GM12878 (cell line): ENCODE results near the gene OR10V1. TPM values are rescaled to one million over a fixed set of nuclear protein-coding genes. Genes with fewer than 3 reads are reported as not detected.

Experiments
- ATAC-seq: fragments of 200-7000 bp; cut with Tn5 transposase; 3 replicates; pipeline ENCODE4 v1.9.1; 2020; ENCODE audit warnings: mild to moderate bottlenecking, moderate library complexity
- BruUV-seq: library from RNA; stranded (reverse); fragments of 400-500 nt; replicated peaks from 2 replicates; lab custom pipeline; 2021; lab: Mats Ljungman, UMichigan
- CTCF ChIA-PET: fragments of 300-600 bp; sonication (Branson Sonifier 250); formaldehyde crosslinking; extraction: SDS; loops from one replicate; lab custom pipeline; 2021; ENCODE audit warnings: inconsistent platforms; lab: Yijun Ruan, JAX
- POLR2A ChIA-PET: fragments of 350-600 bp; formaldehyde crosslinking; extraction: SDS; loops from one replicate; lab custom pipeline; 2021; ENCODE audit warnings: inconsistent platforms; lab: Charles Lee
- RAD21 ChIA-PET: fragments of 300-600 bp; sonication (Branson Sonifier 250); formaldehyde crosslinking; loops from one replicate; lab custom pipeline; 2023; ENCODE audit warnings: antibody characterized with exemption; ENCODE audit not compliant: unreplicated experiment; lab: Charles Lee
- SMC1A ChIA-PET: fragments of 300-600 bp; sonication (Branson Sonifier 250); formaldehyde crosslinking; loops from one replicate; lab custom pipeline; 2023; ENCODE audit not compliant: unreplicated experiment, uncharacterized antibody; lab: Charles Lee
- DNase-seq: peaks from one replicate; pipeline ENCODE4 v3.0.0-alpha.2; 2011; ENCODE audit warnings: low read depth, low spot score
- FAIRE-seq: peaks from 3 replicates; lab custom pipeline; 2011; peaks lifted over from hg19 to GRCh38; lab: Jason Lieb, UNC
- H2AFZ ChIP-seq: 2 replicates; pipeline ENCODE4 v1.6.0; 2011; ENCODE audit warnings: low read depth, low read length, control low read depth; ENCODE audit not compliant: control insufficient read depth
- H3K27ac ChIP-seq: 2 replicates; pipeline ENCODE4 v1.5.1; 2011; ENCODE audit warnings: control low read depth; ENCODE audit not compliant: control insufficient read depth, insufficient read depth
- H3K27me3 ChIP-seq, 2 experiments: replicated peaks in 1 of 2; 2 replicates each; pipeline versions ENCODE4 v1.6.0 to v1.6.1; 2011; ENCODE audit warnings: low read length in 1 of 2; ENCODE audit not compliant: control insufficient read depth in 2 of 2, insufficient read depth in 2 of 2
- H3K36me3 ChIP-seq, 2 experiments: 2 replicates each; pipeline ENCODE4 v1.5.1; 2011; ENCODE audit warnings: low read length in 1 of 2; ENCODE audit not compliant: control insufficient read depth in 2 of 2, insufficient read depth in 2 of 2
- H3K4me1 ChIP-seq: 2 replicates; pipeline ENCODE4 v1.6.1; 2011; ENCODE audit warnings: mild to moderate bottlenecking, low read length, moderate library complexity, mixed read lengths; ENCODE audit not compliant: control insufficient read depth, insufficient read depth
- H3K4me2 ChIP-seq: 2 replicates; pipeline ENCODE4 v1.6.0; 2011; ENCODE audit warnings: control low read depth; ENCODE audit not compliant: control insufficient read depth, insufficient read depth
- H3K4me3 ChIP-seq: fragments of 200-600 bp; sonication (generic); 2 replicates; pipeline ENCODE4 v1.5.1; 2016
- H3K79me2 ChIP-seq: 2 replicates; pipeline ENCODE4 v1.6.0; 2011; ENCODE audit warnings: low read length; ENCODE audit not compliant: control insufficient read depth, insufficient read depth
- H3K9ac ChIP-seq: 2 replicates; pipeline ENCODE4 v1.8.0; 2011; ENCODE audit warnings: low read length, control low read depth, mixed read lengths; ENCODE audit not compliant: control insufficient read depth, insufficient read depth
- H3K9me3 ChIP-seq: replicated peaks from 3 replicates; pipeline ENCODE4 v1.5.1; 2011; ENCODE audit warnings: mild to moderate bottlenecking, low read length; ENCODE audit not compliant: control insufficient read depth, insufficient read depth
- H4K20me1 ChIP-seq: 2 replicates; pipeline ENCODE4 v1.6.0; 2011; ENCODE audit not compliant: control insufficient read depth, insufficient read depth
- CREM ChIP-seq: IDR thresholded peaks from 2 replicates; pipeline ENCODE4 v1.6.1; 2014; ENCODE audit warnings: antibody characterized with exemption, low read depth
- FOXK2 ChIP-seq: fragments of 450-650 bp; IDR thresholded peaks from 2 replicates; pipeline ENCODE4 v1.6.1; 2017; ENCODE audit warnings: mild to moderate bottlenecking, moderate library complexity
- GABPA ChIP-seq: IDR thresholded peaks from 2 replicates; pipeline ENCODE4 v1.6.1; 2014; ENCODE audit warnings: antibody characterized with exemption, low read depth, mild to moderate bottlenecking, inconsistent platforms
- MAX ChIP-seq: IDR thresholded peaks from 2 replicates; pipeline ENCODE4 v1.6.1; 2012; ENCODE audit warnings: low read depth, low read length, improper control_type of control experiment
- MLLT1 ChIP-seq: fragments of 450-650 bp; IDR thresholded peaks from 2 replicates; pipeline ENCODE4 v1.6.1; 2016; ENCODE audit warnings: mild to moderate bottlenecking
- WGBS: methylation state at CpG from one replicate; pipeline ENCODE4 v1.1.6; 2016; ENCODE audit warnings: low lambda C conversion rate; ENCODE audit not compliant: insufficient replicate concordance, insufficient coverage; ENCODE audit errors: missing lambda C conversion rate; 5-methylcytosine and 5-hydroxymethylcytosine counted together
- in situ Hi-C: fragments of 300-500 bp; cut with MboI; formaldehyde crosslinking; loops from 9 replicates; pipeline ENCODE4 v1.14.3; 2018; ENCODE audit warnings: mixed read lengths
- intact Hi-C: fragments of 100-400 bp; cut with micrococcal nuclease; formaldehyde crosslinking; loops from one replicate; pipeline ENCODE4 v1.14.2; 2022; ENCODE audit not compliant: unreplicated experiment
- polyA plus RNA-seq, 11 experiments: library from polyadenylated mRNA; depleted of rRNA in 4 of 11; unstranded in 6 of 11; stranded (reverse) in 5 of 11; fragments of >200 nt; fragmentation: Nextera tagmentation in 4 of 11; fragmentation: Illumina TruSeq in 1 of 11; extraction: Ambion mirVana in 4 of 11; extraction: Trizol in 1 of 11; gene quantifications; 1 replicate in 1 of 11; 2 replicates in 10 of 11; pipeline versions ENCODE4 v1.2.1 to v1.2.3, GENCODE V29; 2011 to 2016; ENCODE audit warnings: inconsistent platforms in 2 of 11, missing spikeins in 2 of 11, low read depth in 1 of 11
- total RNA-seq, 4 experiments: library from RNA; depleted of rRNA in 3 of 4; stranded (reverse); fragments of >200 nt in 3 of 4; fragmentation: Illumina TruSeq in 1 of 4; extraction: Trizol in 1 of 4; gene quantifications; 2 replicates each; pipeline versions ENCODE4 v1.2.1 to v1.2.3, GENCODE V29; 2013 to 2021

OR10V1 gene
- total and polyA plus RNA-seq, 10 of the 15 experiments (the other 5 are each of a cell fraction or from before 2014, with no cell fraction given) = not detected

DNA sequence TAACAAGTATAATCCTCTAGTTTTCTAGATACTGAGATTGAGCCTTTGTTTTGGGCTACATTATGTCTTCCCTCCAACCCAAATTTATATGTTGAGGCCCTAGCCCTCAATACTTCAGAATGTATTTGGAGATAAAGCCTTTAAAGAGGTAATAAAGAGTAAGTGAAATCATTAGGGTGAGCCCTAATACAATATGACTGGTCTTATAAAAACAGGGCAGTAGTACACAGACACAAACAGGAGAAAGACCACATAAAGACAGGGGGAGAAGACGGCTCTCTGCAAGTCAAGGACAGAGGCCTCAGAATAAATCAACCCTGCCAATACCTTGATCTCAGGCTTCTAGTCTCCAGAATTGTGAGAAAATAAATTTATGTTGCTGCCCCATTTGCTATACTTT, 6.3 kb downstream of the OR10V1 start:
- WGBS = 27% methylated on average over 1 of the region's 1 CpG
- Histone ChIP-seq H3K36me3 (no peaks in the 10 kb centered on the region), H3K27me3 (no peaks in the 10 kb centered on the region)
- DNase-seq = no peak
- RAD21 ChIA-PET = no interaction called here
- TF ChIP-seq CREM (no peak), MAX (no peak), GABPA (no peak), MLLT1 (no peak), FOXK2 (no peak)
- TF ChIP-seq, all 136 proteins: peak for 0
- ChIA-PET SMC1A (interaction anchor here (1.0 kb wide), 1 partner anchor 19 kb away, joined by 3 read pairs; no protein-coding TSS in a partner anchor), CTCF (no interaction called here), POLR2A (interaction anchor here (0.6 kb wide), 1 partner anchor 124 kb away, joined by 8 read pairs; no protein-coding TSS in a partner anchor)
- intact Hi-C loops (no loop called here), in situ Hi-C loops (no loop called here)
- no peaks in the 10 kb centered on the region for H3K9me3 ChIP-seq
- H3K9ac ChIP-seq = no peak overlapping the region
- no peaks in the 10 kb centered on the region for H3K79me2 ChIP-seq
- no peaks in the 10 kb centered on the region for H3K4me1 ChIP-seq
- no peak overlapping the region for H3K27ac ChIP-seq
- FAIRE-seq (no peak), ATAC-seq (no peak)
- H2AFZ ChIP-seq = no peak overlapping the region
- H3K4me3 ChIP-seq = no peak overlapping the region
- no TSS peak for BruUV-seq
- H3K4me2 ChIP-seq = no peak overlapping the region
- H4K20me1 ChIP-seq = no peaks in the 10 kb centered on the region
